K562 (cell line): Measurements from ENCODE around the gene CSKMT. TPM values are rescaled to one million over a fixed set of nuclear protein-coding genes. Genes with fewer than 3 reads are reported as not detected.

ENCODE experiments used
- BMI1 ChIP-seq: fragments of 150-350 bp; IDR thresholded peaks from 2 replicates; pipeline ENCODE4 v1.6.1; 2014; ENCODE audit warnings: low read length
- BRF1 ChIP-seq: IDR thresholded peaks from 3 replicates; pipeline ENCODE4 v1.6.1; 2011; ENCODE audit warnings: borderline replicate concordance, mild to moderate bottlenecking; ENCODE audit not compliant: insufficient read length; ENCODE audit errors: extremely low read depth
- BRF2 ChIP-seq: IDR thresholded peaks from 3 replicates; pipeline ENCODE4 v1.6.1; 2011; ENCODE audit warnings: borderline replicate concordance, mild to moderate bottlenecking; ENCODE audit not compliant: insufficient read length, insufficient read depth
- CBFA2T3 ChIP-seq: fragments of 450-650 bp; IDR thresholded peaks from 2 replicates; pipeline ENCODE4 v1.6.1; 2017
- ETS1 ChIP-seq: conservative IDR thresholded peaks from 2 replicates; pipeline ENCODE4 v1.6.1; 2011; ENCODE audit warnings: low read depth, mild to moderate bottlenecking, low read length; ENCODE audit not compliant: control insufficient read depth
- ETV6 ChIP-seq, 3 experiments: fragments of 150-350 bp in 1 of 3; sonication (generic) in 1 of 3; formaldehyde crosslinking in 1 of 3; IDR thresholded peaks; 2 replicates each; pipeline versions ENCODE4 v1.6.1 to v1.8.0; 2014 to 2022; ENCODE audit warnings: borderline replicate concordance in 2 of 3, low read depth in 2 of 3, antibody characterized with exemption in 1 of 3, low read length in 1 of 3, mild to moderate bottlenecking in 1 of 3, missing genetic modification reagents in 1 of 3
- JUND ChIP-seq, 2 experiments: IDR thresholded peaks; 2 replicates in 1 of 2; 3 replicates in 1 of 2; pipeline ENCODE4 v1.6.1; 2011; ENCODE audit warnings: borderline replicate concordance in 2 of 2, low read depth in 2 of 2, low read length in 2 of 2, improper control_type of control experiment in 1 of 2, missing biosample characterization in 1 of 2, missing genetic modification characterization in 1 of 2, missing genetic modification reagents in 1 of 2
- KLF10 ChIP-seq: fragments of 250-450 bp; sonication (Bioruptor Pico); IDR thresholded peaks from 2 replicates; pipeline ENCODE4 v1.6.1; 2021; ENCODE audit warnings: matching md5 sums
- MAZ ChIP-seq, 2 experiments: fragments of 450-650 bp in 1 of 2; sonication (generic) in 1 of 2; formaldehyde crosslinking; IDR thresholded peaks in 1 of 2; conservative IDR thresholded peaks in 1 of 2; 2 replicates each; pipeline versions ENCODE4 v1.4.0 to v1.5.0; 2020; ENCODE audit warnings: mild to moderate bottlenecking in 1 of 2, missing genetic modification reagents in 1 of 2
- MYNN ChIP-seq, 2 experiments: sonication (generic); formaldehyde crosslinking in 1 of 2; IDR thresholded peaks; 2 replicates each; pipeline versions ENCODE4 v1.5.0 to v1.6.1; 2016 to 2020; ENCODE audit warnings: antibody characterized with exemption in 1 of 2, missing genetic modification reagents in 1 of 2
- RBM15 ChIP-seq: fragments of 200-400 bp; formaldehyde crosslinking; IDR thresholded peaks from 2 replicates; pipeline ENCODE4 v1.6.1; 2018; ENCODE audit warnings: mild to moderate bottlenecking, low read length, moderate library complexity; ENCODE audit not compliant: insufficient read depth
- SETDB1 ChIP-seq: IDR thresholded peaks from one replicate; pipeline ENCODE4 v1.6.1; 2012; ENCODE audit warnings: low read length, control low read depth, inconsistent platforms
- SMAD4 ChIP-seq: fragments of 250-450 bp; sonication (Bioruptor Pico); conservative IDR thresholded peaks from 2 replicates; pipeline ENCODE4 v1.8.0; 2021; ENCODE audit warnings: inconsistent platforms, mild to moderate bottlenecking, moderate library complexity
- SMC3 ChIP-seq: conservative IDR thresholded peaks from 2 replicates; pipeline ENCODE4 v1.6.1; 2011; ENCODE audit warnings: low read depth, low read length, improper control_type of control experiment; ENCODE audit not compliant: insufficient read depth
- SRF ChIP-seq, 2 experiments: fragments of 250-450, 450-650 bp in 1 of 2; sonication (Bioruptor Pico) in 1 of 2; sonication (generic) in 1 of 2; formaldehyde crosslinking; IDR thresholded peaks; 2 replicates each; pipeline versions ENCODE4 v1.5.0 to v1.5.1; 2020 to 2022; ENCODE audit warnings: mild to moderate bottlenecking in 1 of 2, missing genetic modification reagents in 1 of 2
- WHSC1 ChIP-seq: IDR thresholded peaks from one replicate; pipeline ENCODE4 v1.6.1; 2012; ENCODE audit warnings: low read length, control low read depth, inconsistent platforms
- ZNF609 ChIP-seq: sonication (generic); formaldehyde crosslinking; IDR thresholded peaks from 2 replicates; pipeline ENCODE4 v1.8.1; 2023; ENCODE audit warnings: missing genetic modification reagents, mild to moderate bottlenecking, borderline replicate concordance
- polyA plus RNA-seq, 8 experiments: library from polyadenylated mRNA; depleted of rRNA in 4 of 8; stranded (reverse) in 5 of 8; unstranded in 3 of 8; fragments of >200 nt; fragmentation: Nextera tagmentation in 2 of 8; fragmentation: Illumina TruSeq in 1 of 8; extraction: Ambion mirVana in 2 of 8; extraction: Trizol in 1 of 8; gene quantifications; 2 replicates each; pipeline versions ENCODE4 v1.2.1 to v1.2.3, GENCODE V29; 2011 to 2014; ENCODE audit warnings: inconsistent platforms in 1 of 8, missing spikeins in 1 of 8
- total RNA-seq, 7 experiments: library from RNA; depleted of rRNA in 6 of 7; stranded (reverse); fragments of >200 nt in 6 of 7; fragmentation: Illumina TruSeq in 2 of 7; extraction: Trizol in 2 of 7; gene quantifications; 2 replicates each; pipeline versions ENCODE4 v1.2.1 to v1.2.3, GENCODE V29; 2011 to 2021; ENCODE audit warnings: low replicate concordance in 1 of 7

Gene CSKMT
- total and polyA plus RNA-seq, 9 of the 15 experiments (the other 6 are each of a cell fraction or from before 2014, with no cell fraction given), result 10.3 to 108 (median 27.2) TPM

- TF ChIP-seq MAZ (CRISPR knock-in tag; conservative IDR thresholded peaks at IDR 0.05 in 1 of 2, IDR thresholded peaks at IDR 0.05 in 1 of 2) (peak; percentile 53 to 73; a peak in 3 of 4 replicates), SRF (CRISPR knock-in tag; IDR thresholded peaks at IDR 0.05) (peak; percentile 23 to 28; a peak in 2 of 4 replicates), MYNN (IDR thresholded peaks at IDR 0.05) (peak; percentile 78), MYNN (CRISPR knock-in tag; IDR thresholded peaks at IDR 0.05) (no peak), BRF2 (no peak), JUND (IDR thresholded peaks at IDR 0.05; ENCODE audit: borderline replicate concordance, low read depth, low read length) (0 out of 2 replicates have a peak, but pooled peaks have one; percentile 16), JUND (tag; IDR thresholded peaks at IDR 0.05; ENCODE audit: borderline replicate concordance, low read depth, low read length) (no peak), SMC3 (no peak), SMAD4 (0 out of 2 replicates have a peak, but pooled peaks have one; percentile 25), BMI1 (peak; percentile 75), KLF10 (CRISPR knock-in tag) (peak; percentile 84), ETV6 (IDR thresholded peaks at IDR 0.05; ENCODE audit: borderline replicate concordance in 1 of 2, low read depth in 2 of 2, low read length in 1 of 2) (no peak), ETV6 (CRISPR knock-in tag; IDR thresholded peaks at IDR 0.05; ENCODE audit: borderline replicate concordance) (0 out of 2 replicates have a peak, but pooled peaks have one; percentile 17), BRF1 (no peak), ZNF609 (CRISPR knock-in tag) (0 out of 2 replicates have a peak, but pooled peaks have one; percentile 44), CBFA2T3 (peak; percentile 7; the same call in 1 of the 2 replicates), SETDB1 (no peak), ETS1 (peak; percentile 73; the same call in 1 of the 2 replicates), WHSC1 (no peak), RBM15 (no peak)
Observed at GRCh38 chr11:62705880-62706849, 41.1 kb downstream of the CSKMT start (continued).
